Measurements from ENCODE around the gene SYCE3. TPM values are rescaled to one million over a fixed set of nuclear protein-coding genes. Genes with fewer than 3 reads are reported as not detected.

SYCE3 gene
- total RNA-seq, 1 experiment from 2014 or later, result not detected

DNA sequence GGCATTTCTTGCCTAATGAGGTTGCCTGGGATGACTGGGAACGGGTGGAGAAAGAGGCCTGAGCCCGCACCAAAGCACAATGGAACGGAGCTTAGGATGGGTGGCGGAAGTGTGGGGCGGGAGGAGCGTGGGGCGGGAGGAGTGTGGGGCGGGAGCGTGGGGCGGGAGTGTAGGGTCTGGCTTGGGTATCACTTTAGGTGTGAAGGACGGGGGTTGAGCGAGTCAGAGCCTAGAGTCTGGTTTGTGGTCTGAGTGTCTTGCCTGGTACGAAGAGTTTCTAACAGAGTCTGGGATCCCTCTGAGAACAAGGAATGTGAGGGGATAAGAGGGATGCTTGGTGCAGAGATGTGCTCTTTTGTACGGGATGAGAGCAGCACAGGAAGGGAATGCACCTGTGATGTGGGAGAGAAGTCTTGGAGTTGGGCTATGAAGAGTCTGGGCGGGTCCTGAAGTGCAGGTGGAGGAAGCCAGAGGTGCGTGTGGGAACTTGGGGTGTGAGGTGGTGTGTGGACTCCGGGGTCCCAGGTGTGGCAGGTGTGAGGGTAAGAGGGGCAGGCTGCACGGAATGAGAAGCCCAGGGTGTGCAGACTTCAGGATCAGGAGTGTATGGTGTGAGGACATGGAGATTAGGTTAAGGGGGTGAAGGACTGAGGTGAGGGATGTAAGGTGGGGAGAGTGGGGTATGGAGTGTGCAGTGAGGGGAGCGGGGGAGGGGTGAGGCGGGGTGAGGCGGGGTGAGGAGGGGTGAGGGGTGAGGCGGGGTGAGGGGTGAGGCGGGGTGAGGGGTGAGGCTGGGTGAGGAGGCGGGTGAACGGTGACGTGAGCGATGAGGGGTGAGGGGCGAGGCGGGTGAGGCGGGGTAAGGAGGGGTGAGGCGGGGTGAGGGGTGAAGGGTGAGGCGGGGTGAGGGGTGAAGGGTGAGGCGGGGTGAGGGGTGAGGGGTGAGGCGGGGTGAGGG lies 1.0 kb downstream of the SYCE3 start:
- H3K36me3 ChIP-seq (replicated peaks; ENCODE audit: control insufficient read depth, insufficient read depth, low read length), result no peaks in the 10 kb centered on the region
- peaks cover 20% of the 10 kb centered on the region for H3K27me3 ChIP-seq (ENCODE audit: control insufficient read depth, insufficient read depth, low read length)
- DNase-seq, result peak; percentile 50

DNA sequence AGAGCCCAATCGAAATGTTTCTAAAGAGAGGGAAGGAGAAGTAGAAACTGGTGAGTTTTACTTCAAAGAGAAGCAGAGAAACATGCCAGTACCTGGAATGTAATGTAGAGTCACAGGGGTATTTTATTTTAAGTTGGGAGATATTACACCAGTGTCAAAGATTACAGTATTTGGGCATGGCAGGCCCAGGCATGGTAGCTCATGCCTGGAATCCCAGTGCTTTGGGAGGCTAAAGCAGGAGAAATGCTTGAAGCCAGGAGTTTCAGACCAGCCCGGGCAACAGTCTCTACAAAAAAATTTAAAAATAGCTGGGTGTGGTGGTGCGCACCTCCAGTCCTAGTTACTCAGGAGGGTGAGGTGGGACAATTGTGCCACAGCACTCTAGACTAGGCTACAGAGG lies 2.7 kb downstream of the SYCE3 start:
- H3K4me3 ChIP-seq (ENCODE audit: insufficient read depth, low read depth, low read length), result no peak overlapping the region
- no peak for DNase-seq
- H3K27me3 ChIP-seq (ENCODE audit: control insufficient read depth, insufficient read depth, low read length), result peaks cover 19% of the 10 kb centered on the region
- no peaks in the 10 kb centered on the region for H3K36me3 ChIP-seq (replicated peaks; ENCODE audit: control insufficient read depth, insufficient read depth, low read length)

More for the DNA sequence above, 1.0 kb downstream of the SYCE3 start:
- no peak overlapping the region for H3K4me3 ChIP-seq (ENCODE audit: insufficient read depth, low read depth, low read length)

DNA sequence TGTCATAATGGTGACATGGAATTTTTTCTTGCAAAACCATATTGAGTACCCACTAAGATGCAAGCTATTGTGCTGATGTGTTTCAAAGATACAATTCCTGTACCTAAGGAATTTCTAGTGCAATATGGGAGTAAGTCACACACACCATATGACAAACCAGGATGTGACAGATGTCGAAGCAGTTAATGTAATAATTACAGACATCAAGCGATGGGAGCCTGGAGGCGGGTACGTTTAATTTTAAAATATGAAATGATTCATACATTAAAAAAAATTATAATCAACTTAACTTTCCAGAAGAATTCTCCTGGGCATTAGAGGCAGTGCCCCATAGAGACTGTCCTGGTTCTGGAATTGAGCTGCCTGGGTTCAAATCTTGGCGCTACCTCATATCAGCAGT lies 6.0 kb downstream of the SYCE3 start:
- H3K36me3 ChIP-seq (replicated peaks; ENCODE audit: control insufficient read depth, insufficient read depth, low read length), result no peaks in the 10 kb centered on the region
- DNase-seq, result no peak
- H3K27me3 ChIP-seq (ENCODE audit: control insufficient read depth, insufficient read depth, low read length), result peaks cover 2% of the 10 kb centered on the region
- H3K4me3 ChIP-seq (ENCODE audit: insufficient read depth, low read depth, low read length), result no peak overlapping the region

DNA sequence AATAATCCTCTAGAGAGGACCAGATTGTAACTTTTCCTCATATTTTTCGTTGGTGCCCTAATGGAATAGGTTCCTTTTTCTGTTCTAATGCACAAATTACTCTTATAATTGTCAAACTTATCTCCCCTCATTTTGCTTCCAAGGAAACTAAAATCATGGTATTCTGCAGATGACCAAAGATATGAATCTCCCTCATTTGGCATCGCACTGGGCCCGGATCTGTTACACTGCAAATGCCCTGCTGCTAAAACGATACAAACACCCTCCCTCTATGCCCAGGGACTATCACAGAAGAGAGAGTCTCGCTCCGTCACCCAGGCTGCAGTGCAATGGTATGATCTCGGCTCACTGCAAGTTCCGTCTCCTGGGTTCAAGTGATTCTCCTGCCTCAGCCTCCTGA lies 9.4 kb downstream of the SYCE3 start:
- Histone ChIP-seq H3K27me3 (ENCODE audit: control insufficient read depth, insufficient read depth, low read length) (no peaks in the 10 kb centered on the region; the same call in none of the 2 replicates), H3K4me3 (ENCODE audit: insufficient read depth, low read depth, low read length) (no peak overlapping the region), H3K36me3 (replicated peaks; ENCODE audit: control insufficient read depth, insufficient read depth, low read length) (no peaks in the 10 kb centered on the region)
- DNase-seq, result no peak

DNA sequence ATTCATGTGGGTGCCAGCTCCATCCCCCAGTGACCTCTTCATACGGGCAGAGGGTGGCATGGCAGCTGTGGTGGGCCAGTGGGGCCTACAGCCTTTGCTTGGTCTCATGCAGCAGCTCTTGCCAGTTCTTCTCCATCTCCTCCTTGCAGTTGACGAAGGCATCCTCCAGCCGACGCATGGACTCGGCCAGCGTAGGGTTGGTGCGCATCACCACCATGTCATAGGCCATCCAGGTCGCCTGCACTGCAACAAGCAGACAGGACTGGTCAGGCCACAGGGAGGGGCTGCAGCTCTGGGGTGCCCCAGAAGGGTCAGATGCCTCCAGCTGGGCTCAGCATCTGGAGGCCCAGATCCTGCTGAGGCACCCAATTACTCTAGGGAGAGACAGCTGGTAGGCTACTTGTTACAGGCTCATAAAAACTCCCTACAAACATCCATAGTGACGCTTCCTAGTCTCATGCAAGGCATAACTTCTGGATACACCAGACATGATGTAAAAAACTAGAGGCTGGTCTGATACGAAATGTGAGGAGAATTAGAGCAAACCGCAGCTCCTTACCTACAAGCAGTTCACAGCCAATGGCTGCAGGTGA lies 11.5 kb downstream of the SYCE3 start:
- H3K4me3 ChIP-seq (ENCODE audit: insufficient read depth, low read depth, low read length), result no peak overlapping the region
- no peaks in the 10 kb centered on the region; the same call in 1 of the 2 replicates for H3K27me3 ChIP-seq (ENCODE audit: control insufficient read depth, insufficient read depth, low read length)
- no peaks in the 10 kb centered on the region for H3K36me3 ChIP-seq (replicated peaks; ENCODE audit: control insufficient read depth, insufficient read depth, low read length)
- no peak for DNase-seq

DNA sequence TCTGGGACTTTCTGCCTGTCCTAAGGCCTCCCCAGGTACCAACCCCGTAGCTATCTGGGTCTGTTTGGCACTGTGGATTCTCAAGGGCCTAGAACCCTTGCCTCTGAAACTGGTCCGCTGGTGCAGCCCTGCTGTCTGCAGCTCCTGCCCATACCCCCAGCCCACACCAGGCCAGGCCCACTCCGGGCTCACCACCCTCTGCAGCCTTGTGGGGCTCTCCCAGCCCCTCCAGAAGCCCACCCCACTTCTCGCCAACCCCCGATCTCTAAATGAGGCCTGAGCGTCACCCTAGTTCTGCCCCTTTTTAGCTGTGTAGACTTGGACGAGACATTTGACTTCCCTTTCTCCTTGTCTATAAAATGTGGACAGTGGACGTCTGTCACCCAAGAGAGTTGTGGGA lies 12.3 kb downstream of the SYCE3 start:
- peak; percentile 56 for DNase-seq
- Histone ChIP-seq H3K36me3 (replicated peaks; ENCODE audit: control insufficient read depth, insufficient read depth, low read length) (no peaks in the 10 kb centered on the region), H3K27me3 (ENCODE audit: control insufficient read depth, insufficient read depth, low read length) (no peaks in the 10 kb centered on the region; the same call in 1 of the 2 replicates), H3K4me3 (ENCODE audit: insufficient read depth, low read depth, low read length) (no peak overlapping the region)

DNA sequence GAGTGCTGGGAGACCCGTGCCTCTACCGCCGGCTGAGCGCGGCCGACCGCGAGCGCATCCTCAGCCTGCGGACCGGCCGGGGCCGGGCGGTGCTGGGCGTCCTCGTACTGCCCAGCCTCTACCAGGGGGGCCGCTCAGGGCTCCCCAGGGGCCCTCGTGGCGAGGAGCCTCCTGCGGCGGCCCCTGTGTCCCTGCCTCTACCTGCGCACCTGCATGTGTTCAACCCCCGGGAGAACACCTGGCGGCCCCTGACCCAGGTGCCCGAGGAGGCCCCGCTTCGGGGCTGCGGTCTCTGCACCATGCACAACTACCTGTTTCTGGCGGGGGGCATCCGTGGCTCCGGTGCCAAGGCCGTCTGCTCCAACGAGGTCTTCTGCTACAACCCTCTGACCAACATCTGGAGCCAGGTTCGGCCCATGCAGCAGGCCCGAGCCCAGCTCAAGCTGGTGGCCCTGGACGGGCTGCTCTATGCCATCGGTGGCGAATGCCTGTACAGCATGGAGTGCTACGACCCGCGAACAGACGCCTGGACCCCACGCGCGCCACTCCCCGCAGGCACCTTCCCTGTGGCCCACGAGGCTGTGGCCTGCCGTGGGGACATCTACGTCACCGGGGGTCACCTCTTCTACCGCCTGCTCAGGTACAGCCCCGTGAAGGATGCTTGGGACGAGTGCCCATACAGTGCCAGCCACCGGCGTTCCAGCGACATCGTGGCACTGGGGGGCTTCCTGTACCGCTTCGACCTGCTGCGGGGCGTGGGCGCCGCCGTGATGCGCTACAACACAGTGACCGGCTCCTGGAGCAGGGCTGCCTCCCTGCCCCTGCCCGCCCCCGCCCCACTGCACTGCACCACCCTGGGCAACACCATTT lies 13.6 kb downstream of the SYCE3 start:
- Histone ChIP-seq H3K27me3 (ENCODE audit: control insufficient read depth, insufficient read depth, low read length) (peaks cover 8% of the 10 kb centered on the region), H3K36me3 (replicated peaks; ENCODE audit: control insufficient read depth, insufficient read depth, low read length) (no peaks in the 10 kb centered on the region), H3K4me3 (ENCODE audit: insufficient read depth, low read depth, low read length) (no peak overlapping the region)
- DNase-seq, result peak; percentile 72

DNA sequence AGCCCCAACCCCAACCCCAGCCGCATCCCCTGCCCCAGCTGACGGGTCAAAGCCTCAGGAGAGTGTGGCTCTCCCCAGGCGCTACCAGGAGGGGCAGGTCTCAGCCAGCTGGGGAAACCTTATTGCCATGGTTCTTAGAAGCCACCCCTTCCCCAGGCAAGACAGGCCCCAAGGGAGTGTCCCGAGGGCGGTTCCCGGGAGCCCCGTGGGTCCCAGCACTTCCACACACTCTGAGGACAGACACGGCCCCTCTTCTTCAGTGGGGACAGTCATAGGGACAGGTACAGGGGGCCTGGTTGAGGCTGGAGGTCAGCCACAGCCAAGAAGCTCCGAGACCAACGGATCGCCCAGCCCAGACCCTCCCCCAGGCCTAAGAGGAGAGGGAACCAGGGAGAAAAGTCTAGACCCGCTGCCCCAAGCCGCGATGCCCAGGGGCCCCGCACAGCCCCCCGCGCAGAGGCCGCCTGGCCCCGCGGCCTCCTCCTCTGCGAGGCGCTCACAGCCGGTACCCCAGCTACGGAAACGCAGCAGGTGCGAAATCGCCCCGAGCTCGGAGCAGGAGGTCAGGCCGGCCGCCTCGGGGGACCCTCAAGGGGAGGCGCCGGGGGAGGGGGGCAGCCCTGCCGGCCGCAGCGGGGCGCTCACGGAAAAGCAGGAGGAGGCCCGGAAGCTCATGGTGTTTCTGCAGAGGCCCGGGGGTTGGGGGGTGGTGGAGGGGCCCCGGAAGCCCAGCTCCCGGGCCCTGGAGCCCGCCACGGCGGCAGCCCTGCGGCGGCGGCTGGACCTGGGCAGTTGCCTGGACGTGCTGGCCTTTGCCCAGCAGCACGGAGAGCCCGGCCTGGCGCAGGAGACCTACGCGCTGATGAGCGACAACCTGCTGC lies 14.4 kb downstream of the SYCE3 start:
- DNase-seq, result peak; percentile 80
- Histone ChIP-seq H3K27me3 (ENCODE audit: control insufficient read depth, insufficient read depth, low read length) (peaks cover 9% of the 10 kb centered on the region), H3K36me3 (replicated peaks; ENCODE audit: control insufficient read depth, insufficient read depth, low read length) (no peaks in the 10 kb centered on the region), H3K4me3 (ENCODE audit: insufficient read depth, low read depth, low read length) (no peak overlapping the region)

DNA sequence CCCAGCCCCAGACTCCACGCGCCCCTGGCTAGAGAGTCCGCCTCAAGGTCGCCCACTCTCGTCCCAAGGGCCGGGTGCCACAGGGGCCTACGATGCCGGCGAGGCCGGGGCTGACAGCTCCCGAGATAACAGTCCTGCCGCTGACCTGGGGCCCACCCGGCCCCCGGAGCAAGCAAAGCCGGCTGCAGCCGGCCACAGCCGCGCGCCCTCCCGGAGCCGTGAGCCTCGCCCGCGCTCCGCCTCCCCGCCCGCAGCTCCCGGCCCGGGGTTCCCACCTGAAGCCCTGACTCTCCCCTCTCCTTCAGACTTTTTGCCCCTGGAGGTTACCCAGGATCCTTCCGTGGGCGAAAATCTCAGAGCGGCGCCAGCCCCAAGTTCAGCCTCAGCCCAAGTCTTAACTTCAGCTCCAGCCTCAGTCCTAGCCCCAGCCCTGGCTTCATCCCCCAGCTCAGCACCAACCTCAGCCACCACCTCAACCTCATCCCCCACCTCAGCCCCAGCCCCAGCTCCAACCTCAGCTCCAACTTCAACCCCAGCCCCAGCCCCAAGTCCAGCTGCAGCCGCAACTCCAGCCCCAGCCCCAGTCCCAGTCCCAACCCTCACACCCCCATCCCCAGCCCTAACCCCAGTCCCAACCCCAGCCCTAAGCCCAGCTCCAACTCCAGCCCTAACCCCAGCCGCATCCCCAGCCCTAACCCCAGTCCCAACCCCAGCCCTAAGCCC lies 15.3 kb downstream of the SYCE3 start:
- DNase-seq, result peak; percentile 46
- Histone ChIP-seq H3K4me3 (ENCODE audit: insufficient read depth, low read depth, low read length) (no peak overlapping the region), H3K27me3 (ENCODE audit: control insufficient read depth, insufficient read depth, low read length) (peaks cover 9% of the 10 kb centered on the region), H3K36me3 (replicated peaks; ENCODE audit: control insufficient read depth, insufficient read depth, low read length) (no peaks in the 10 kb centered on the region)

DNA sequence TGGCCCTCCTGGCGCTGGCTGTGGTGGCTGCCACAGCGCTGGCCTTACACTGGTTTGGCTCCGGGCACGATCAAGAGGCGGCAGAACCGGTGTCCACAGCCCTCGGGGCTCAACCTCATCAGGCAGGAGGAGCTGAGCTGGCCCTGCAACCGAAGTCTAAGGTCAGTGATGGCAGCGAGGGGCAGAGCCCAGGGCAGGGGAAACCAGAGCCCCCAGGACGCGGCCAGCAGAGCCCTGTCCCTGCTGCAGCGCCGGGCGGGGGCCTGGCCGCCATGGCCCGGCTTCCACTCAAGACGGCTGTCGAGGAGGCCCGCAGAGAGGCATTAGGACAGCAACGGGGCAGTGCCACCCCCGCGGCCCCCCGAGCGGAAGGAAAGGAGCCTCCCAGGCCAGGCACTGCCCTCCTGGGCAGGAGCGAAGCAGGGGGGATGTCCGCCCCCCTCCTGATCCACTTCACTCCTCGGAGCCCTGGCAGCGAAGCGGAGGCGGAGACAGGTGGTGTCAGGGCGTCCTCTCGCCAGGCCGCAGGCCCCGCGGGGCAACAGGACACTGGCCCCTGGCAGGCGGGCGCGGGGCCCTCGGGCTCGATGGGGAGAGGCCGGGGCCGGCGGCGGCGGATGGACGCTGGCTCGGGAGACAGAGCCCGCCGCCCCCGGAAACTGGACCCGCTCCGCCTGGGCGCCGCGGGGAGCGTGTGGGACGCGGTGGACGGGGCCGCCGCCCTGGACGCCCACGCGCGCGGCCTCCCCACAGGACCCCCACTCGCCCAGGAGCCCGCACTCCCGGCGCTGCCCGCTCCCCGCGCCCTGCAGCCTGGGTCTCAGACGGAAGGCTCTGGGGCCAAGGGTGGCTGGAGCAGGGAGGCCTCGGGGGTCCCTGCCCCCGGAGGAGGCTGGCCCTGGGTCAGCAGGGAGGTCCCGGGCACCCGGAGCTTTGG lies 16.1 kb downstream of the SYCE3 start:
- Histone ChIP-seq H3K27me3 (ENCODE audit: control insufficient read depth, insufficient read depth, low read length) (peaks cover 9% of the 10 kb centered on the region), H3K36me3 (replicated peaks; ENCODE audit: control insufficient read depth, insufficient read depth, low read length) (no peaks in the 10 kb centered on the region), H3K4me3 (ENCODE audit: insufficient read depth, low read depth, low read length) (no peak overlapping the region)
- peak; percentile 73 for DNase-seq

DNA sequence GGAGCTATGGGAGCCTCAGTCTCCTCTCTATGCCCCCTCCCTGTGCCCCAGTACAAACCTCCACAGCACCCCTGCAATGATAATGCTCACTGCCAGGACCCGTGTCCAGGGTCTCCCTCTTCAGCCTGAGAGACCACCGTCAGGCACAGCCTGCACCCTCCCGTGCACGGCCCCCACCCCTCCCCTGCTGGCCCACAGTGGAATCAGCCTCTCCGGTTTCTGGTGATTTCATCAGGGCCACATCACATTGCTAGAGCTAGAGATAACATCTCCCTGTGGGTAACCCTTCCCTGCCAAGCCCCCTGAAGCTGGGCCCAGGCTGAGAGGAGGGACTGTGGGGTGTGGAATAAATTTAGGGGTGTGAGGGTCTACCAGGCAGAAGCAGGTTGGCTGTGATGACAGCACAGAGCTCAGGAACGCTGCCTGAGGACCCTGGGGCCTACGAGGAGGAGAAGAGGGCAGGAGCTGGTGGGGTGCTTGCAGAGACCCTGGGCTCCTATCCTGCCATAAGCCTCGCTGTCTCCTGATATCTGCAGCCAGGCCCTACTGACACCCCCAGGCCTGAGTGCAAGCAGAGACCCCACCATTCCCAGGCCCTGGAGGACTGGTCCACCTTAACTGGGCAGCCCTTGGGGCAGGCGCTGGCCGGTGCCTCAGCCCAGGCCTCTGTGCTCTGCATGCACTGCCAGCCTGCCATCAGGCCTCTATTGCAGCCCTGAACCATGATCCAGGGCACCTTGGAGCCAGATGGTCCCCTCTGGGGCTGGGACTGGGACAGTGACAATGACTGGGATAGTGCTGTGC lies 17.0 kb downstream of the SYCE3 start, which contains the start of gene KLHDC7B:
TSS of gene KLHDC7B (plus strand) at position 378 of the 804 bp plus-strand sequence. CDS start at position 723, 345 bp downstream.
- DNase-seq, result peak; percentile 54
- Histone ChIP-seq H3K36me3 (replicated peaks; ENCODE audit: control insufficient read depth, insufficient read depth, low read length) (no peaks in the 10 kb centered on the region), H3K4me3 (ENCODE audit: insufficient read depth, low read depth, low read length) (no peak within 1 kb of the TSS), H3K27me3 (ENCODE audit: control insufficient read depth, insufficient read depth, low read length) (peaks cover 9% of the 10 kb centered on the region)
